OCI-LY1 (cell line): Measurements from ENCODE around the gene ARHGAP20.

Experiments
- H2AFZ ChIP-seq: fragments of 200-600 bp; sonication (generic), shearing (Covaris generic); 2 replicates; pipeline ENCODE4 v1.6.0; 2014; ENCODE audit warnings: antibody characterized with exemption, mild to moderate bottlenecking, low read length
- H3F3A ChIP-seq: fragments of 200-600 bp; sonication (generic), shearing (Covaris generic); 2 replicates; pipeline ENCODE4 v1.6.0; 2014; ENCODE audit warnings: mild to moderate bottlenecking, antibody characterized with exemption, low read length, moderate library complexity; ENCODE audit not compliant: insufficient read depth
- H3K27ac ChIP-seq: fragments of 200-600 bp; sonication (generic); 2 replicates; pipeline ENCODE4 v1.5.1; 2014; ENCODE audit warnings: low read length, mixed run types, mild to moderate bottlenecking, low read depth; ENCODE audit not compliant: poor library complexity, severe bottlenecking
- H3K27me3 ChIP-seq: fragments of 200-600 bp; sonication (generic); 2 replicates; pipeline ENCODE4 v1.6.0; 2014; ENCODE audit warnings: antibody characterized with exemption, mild to moderate bottlenecking, low read length, moderate library complexity; ENCODE audit not compliant: insufficient read depth
- H3K36me3 ChIP-seq: fragments of 200-600 bp; sonication (generic); 2 replicates; pipeline ENCODE4 v1.6.1; 2014; ENCODE audit warnings: mild to moderate bottlenecking, antibody characterized with exemption, low read length, moderate library complexity, mixed read lengths; ENCODE audit not compliant: insufficient read depth
- H3K4me1 ChIP-seq: fragments of 200-600 bp; sonication (generic); 2 replicates; pipeline ENCODE4 v1.5.1; 2014; ENCODE audit warnings: mild to moderate bottlenecking, low read length, moderate library complexity; ENCODE audit not compliant: insufficient read depth, severe bottlenecking
- H3K4me2 ChIP-seq: fragments of 200-600 bp; sonication (generic), shearing (Covaris generic); 2 replicates; pipeline ENCODE4 v1.6.1; 2014; ENCODE audit warnings: low read length
- H3K4me3 ChIP-seq: fragments of 200-600 bp; sonication (generic); 2 replicates; pipeline ENCODE4 v1.5.1; 2014; ENCODE audit warnings: low read length, low read depth, mild to moderate bottlenecking, mixed read lengths; ENCODE audit not compliant: poor library complexity, severe bottlenecking
- H3K79me2 ChIP-seq: fragments of 200-600 bp; shearing (Covaris generic); 2 replicates; pipeline ENCODE4 v1.6.1; 2016; ENCODE audit warnings: mixed run types, low read length, mixed read lengths; ENCODE audit not compliant: insufficient read depth
- H3K9ac ChIP-seq: fragments of 200-600 bp; sonication (generic), shearing (Covaris generic); 2 replicates; pipeline ENCODE4 v1.6.1; 2014; ENCODE audit warnings: mild to moderate bottlenecking, low read length, mixed read lengths
- H3K9me2 ChIP-seq: fragments of 200-600 bp; sonication (generic), shearing (Covaris generic); 2 replicates; pipeline ENCODE4 v1.6.1; 2014; ENCODE audit warnings: low read depth, mild to moderate bottlenecking, low read length, mixed read lengths
- H3K9me3 ChIP-seq: fragments of 200-600 bp; shearing (Covaris generic); 2 replicates; pipeline ENCODE4 v1.6.1; 2014; ENCODE audit warnings: low read length, mixed read lengths
- H4K20me1 ChIP-seq: fragments of 200-600 bp; sonication (generic), shearing (Covaris generic); 2 replicates; pipeline ENCODE4 v1.6.0; 2016; ENCODE audit warnings: mild to moderate bottlenecking, low read length; ENCODE audit not compliant: insufficient read depth
- CTCF ChIP-seq: fragments of 200-600 bp; sonication (generic), shearing (Covaris generic); IDR thresholded peaks from 2 replicates; pipeline ENCODE4 v1.5.1; 2017; ENCODE audit warnings: mild to moderate bottlenecking, antibody characterized with exemption, low read length, moderate library complexity, mixed read lengths
- EZH2 ChIP-seq: fragments of 200-600 bp; sonication (generic), shearing (Covaris generic); IDR thresholded peaks from 2 replicates; pipeline ENCODE4 v1.8.0; 2017; ENCODE audit warnings: borderline replicate concordance, mixed run types, mild to moderate bottlenecking, antibody characterized with exemption, low read length, moderate library complexity, mixed read lengths

The ARHGAP20 gene

GRCh38 chr11:110600322-110600721 lies 111.9 kb downstream of the ARHGAP20 start:
- no peaks in the 10 kb centered on the region for H3K79me2 ChIP-seq
- no peaks in the 10 kb centered on the region for H3K36me3 ChIP-seq
- peaks cover 16% of the 10 kb centered on the region for H3K9me3 ChIP-seq
- H3K4me2 ChIP-seq: no peak overlapping the region
- H3K4me3 ChIP-seq: no peak overlapping the region
- H2AFZ ChIP-seq: no peak overlapping the region
- no peaks in the 10 kb centered on the region for H3K27me3 ChIP-seq
- no peak overlapping the region for H3K9ac ChIP-seq
- no peaks in the 10 kb centered on the region for H3K4me1 ChIP-seq
- no peaks in the 10 kb centered on the region for H3F3A ChIP-seq
- H3K9me2 ChIP-seq: 0 out of 2 replicates have a peak, but pooled peaks cover 2% of the 10 kb centered on the region
- H4K20me1 ChIP-seq: no peaks in the 10 kb centered on the region
- no peak overlapping the region for H3K27ac ChIP-seq
- no peak for TF ChIP-seq CTCF
- no peak for TF ChIP-seq EZH2

DNA sequence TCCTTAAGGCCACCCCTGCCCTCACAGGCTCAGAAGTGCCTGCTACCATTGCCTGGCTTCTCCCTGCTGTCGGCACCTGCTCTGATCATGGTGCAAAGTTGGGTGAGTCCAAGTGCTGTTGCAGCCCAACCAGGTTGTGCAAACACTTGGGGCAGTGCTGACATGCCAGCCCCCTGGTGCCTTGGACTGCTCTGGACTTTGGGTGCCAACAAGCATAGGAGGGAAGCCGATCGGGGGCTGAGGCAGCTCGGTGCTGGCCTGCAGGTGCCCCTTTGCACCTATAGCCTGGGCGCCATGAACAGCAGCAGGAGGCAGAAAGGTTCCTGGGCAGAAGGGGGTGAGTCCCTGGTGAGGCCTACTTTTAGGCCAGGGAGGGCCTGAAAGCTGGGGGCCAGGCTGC lies 113.0 kb downstream of the ARHGAP20 start:
- Histone ChIP-seq H3K27ac (no peak overlapping the region), H3K4me3 (no peak overlapping the region), H3K9ac (no peak overlapping the region), H3K79me2 (no peaks in the 10 kb centered on the region), H3K4me2 (no peak overlapping the region), H3K27me3 (no peaks in the 10 kb centered on the region), H2AFZ (no peak overlapping the region), H3K9me3 (peaks cover 16% of the 10 kb centered on the region), H4K20me1 (no peaks in the 10 kb centered on the region), H3K4me1 (no peaks in the 10 kb centered on the region), H3K9me2 (0 out of 2 replicates have a peak, but pooled peaks cover 2% of the 10 kb centered on the region), H3F3A (no peaks in the 10 kb centered on the region), H3K36me3 (no peaks in the 10 kb centered on the region)
- TF ChIP-seq CTCF (no peak), EZH2 (no peak)

- H2AFZ ChIP-seq: no peak overlapping the region
- no peaks in the 10 kb centered on the region for H3K27me3 ChIP-seq
- H3K9me2 ChIP-seq: 0 out of 2 replicates have a peak, but pooled peaks cover 2% of the 10 kb centered on the region
- no peak overlapping the region for H3K9ac ChIP-seq
- H3K79me2 ChIP-seq: no peaks in the 10 kb centered on the region
- no peaks in the 10 kb centered on the region for H4K20me1 ChIP-seq
- peaks cover 16% of the 10 kb centered on the region for H3K9me3 ChIP-seq
- H3K27ac ChIP-seq: no peak overlapping the region
- no peaks in the 10 kb centered on the region for H3K4me1 ChIP-seq
- no peaks in the 10 kb centered on the region for H3K36me3 ChIP-seq
- no peak overlapping the region for H3K4me3 ChIP-seq
- TF ChIP-seq EZH2 (no peak), CTCF (no peak)
- no peaks in the 10 kb centered on the region for H3F3A ChIP-seq
- no peak overlapping the region for H3K4me2 ChIP-seq
Measured at GRCh38 chr11:110598725-110599124, 113.5 kb downstream of the ARHGAP20 start.
